ENCODE data around the gene LYPD4.
A peak's percentile ranks its signal among the peaks of the same experiment; 100 is the strongest.

DNA sequence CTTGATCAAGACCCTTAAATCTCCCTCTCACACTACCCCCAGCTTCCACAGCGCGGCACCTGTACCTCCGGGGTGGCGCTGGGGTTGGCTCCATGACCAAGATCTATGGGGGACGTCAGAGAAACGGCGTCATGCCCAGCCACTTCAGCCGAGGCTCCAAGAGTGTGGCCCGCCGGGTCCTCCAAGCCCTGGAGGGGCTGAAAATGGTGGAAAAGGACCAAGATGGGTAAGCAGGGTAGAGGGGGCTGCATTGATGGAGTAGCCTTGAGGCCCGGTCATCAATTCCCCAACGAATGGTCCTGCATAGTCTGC lies 24.5 kb upstream of the LYPD4 start:
- TF ChIP-seq, protein P1, sequence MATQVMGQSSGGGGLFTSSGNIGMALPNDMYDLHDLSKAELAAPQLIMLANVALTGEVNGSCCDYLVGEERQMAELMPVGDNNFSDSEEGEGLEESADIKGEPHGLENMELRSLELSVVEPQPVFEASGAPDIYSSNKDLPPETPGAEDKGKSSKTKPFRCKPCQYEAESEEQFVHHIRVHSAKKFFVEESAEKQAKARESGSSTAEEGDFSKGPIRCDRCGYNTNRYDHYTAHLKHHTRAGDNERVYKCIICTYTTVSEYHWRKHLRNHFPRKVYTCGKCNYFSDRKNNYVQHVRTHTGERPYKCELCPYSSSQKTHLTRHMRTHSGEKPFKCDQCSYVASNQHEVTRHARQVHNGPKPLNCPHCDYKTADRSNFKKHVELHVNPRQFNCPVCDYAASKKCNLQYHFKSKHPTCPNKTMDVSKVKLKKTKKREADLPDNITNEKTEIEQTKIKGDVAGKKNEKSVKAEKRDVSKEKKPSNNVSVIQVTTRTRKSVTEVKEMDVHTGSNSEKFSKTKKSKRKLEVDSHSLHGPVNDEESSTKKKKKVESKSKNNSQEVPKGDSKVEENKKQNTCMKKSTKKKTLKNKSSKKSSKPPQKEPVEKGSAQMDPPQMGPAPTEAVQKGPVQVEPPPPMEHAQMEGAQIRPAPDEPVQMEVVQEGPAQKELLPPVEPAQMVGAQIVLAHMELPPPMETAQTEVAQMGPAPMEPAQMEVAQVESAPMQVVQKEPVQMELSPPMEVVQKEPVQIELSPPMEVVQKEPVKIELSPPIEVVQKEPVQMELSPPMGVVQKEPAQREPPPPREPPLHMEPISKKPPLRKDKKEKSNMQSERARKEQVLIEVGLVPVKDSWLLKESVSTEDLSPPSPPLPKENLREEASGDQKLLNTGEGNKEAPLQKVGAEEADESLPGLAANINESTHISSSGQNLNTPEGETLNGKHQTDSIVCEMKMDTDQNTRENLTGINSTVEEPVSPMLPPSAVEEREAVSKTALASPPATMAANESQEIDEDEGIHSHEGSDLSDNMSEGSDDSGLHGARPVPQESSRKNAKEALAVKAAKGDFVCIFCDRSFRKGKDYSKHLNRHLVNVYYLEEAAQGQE (IDR thresholded peaks at IDR 0.05; ENCODE audit: insufficient read depth in 1 of 2, low read depth in 2 of 2, low read length in 2 of 2), result no peak
- TF ChIP-seq TAF1 (IDR thresholded peaks at IDR 0.05; ENCODE audit: borderline replicate concordance, insufficient read depth, low read length) (no peak), POLR2AphosphoS5 (IDR thresholded peaks at IDR 0.05; ENCODE audit: low read depth, low read length) (peak; percentile 14; the same call in 1 of the 2 replicates), SIN3A (IDR thresholded peaks at IDR 0.05; ENCODE audit: borderline replicate concordance, insufficient read depth, low read length) (no peak)

Measured in PFSK-1 (cell line).